Stimulated activated CD8-positive, alpha-beta memory T cell treated with anti-CD3 and anti-CD28 coated beads, Interleukin-4, amount 100 ng/mL, for 24 hours (primary cell): ENCODE data around the gene ZP2.
A peak's percentile ranks its signal among the peaks of the same experiment; 100 is the strongest.
"Not testable (repeated sequence)": the region's sequence is repeated elsewhere in the genome, so short reads cannot be mapped to it uniquely, and the experiment has no call there.

Experiments
- DNase-seq: peaks from one replicate; pipeline ENCODE4 v3.0.0-alpha.2; 2020; ENCODE audit warnings: low read depth

ZP2 gene

DNA sequence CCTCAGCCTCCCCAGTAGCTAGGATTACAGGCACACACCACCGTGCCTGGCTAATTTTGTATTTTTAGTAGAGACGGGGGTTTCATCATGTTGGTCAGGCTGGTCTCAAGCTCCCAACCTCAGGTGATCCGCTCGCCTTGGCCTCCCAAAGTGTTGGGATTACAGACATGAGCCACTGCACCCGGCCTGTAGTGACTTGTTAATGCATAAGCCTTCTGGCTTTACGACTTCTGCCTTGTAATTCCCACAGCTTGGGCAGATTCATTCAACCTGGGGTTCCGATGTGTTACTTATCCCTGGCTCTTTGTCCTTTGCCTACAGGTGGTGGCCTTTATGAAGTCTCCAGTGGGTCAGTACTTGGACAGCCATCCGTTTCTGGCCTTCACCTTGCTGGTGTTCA lies 41.3 kb downstream of the ZP2 start:
- DNase-seq: not testable (repeated sequence)

DNA sequence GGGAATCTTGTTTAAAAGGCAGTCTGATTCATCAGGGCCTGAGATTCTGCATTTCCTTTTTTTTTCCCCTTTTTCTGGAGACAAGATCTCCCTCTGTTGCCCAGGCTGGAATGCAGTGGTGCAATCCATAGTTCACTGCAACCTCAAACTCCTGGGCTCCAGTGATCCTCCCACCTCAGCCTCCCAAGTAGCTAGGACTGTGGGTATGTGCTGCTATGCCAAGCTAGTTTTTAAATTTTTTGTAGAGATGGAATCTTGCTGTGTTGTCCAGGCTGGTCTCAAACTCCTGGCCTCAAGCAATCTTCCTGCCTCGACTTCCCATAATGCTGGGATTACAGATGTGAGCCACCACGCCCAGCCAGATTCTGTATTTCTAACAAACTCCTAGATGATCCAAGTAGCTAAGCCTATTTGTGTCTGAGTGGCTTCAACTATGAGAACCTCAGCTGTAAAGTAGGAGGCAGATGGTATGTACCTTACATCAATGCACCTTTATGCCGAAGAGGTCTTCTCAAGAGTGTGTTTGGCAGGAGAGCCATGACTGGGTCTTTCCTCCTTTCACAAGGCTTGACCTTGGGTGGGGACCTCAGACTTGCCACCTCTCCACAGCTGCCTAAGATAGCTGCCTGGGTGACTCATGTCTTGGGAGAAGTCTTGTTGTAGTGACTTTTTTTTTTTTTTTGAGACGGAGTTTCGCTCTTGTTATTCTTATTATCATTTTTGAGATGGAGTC lies 42.0 kb downstream of the ZP2 start:
- DNase-seq: no peak

DNA sequence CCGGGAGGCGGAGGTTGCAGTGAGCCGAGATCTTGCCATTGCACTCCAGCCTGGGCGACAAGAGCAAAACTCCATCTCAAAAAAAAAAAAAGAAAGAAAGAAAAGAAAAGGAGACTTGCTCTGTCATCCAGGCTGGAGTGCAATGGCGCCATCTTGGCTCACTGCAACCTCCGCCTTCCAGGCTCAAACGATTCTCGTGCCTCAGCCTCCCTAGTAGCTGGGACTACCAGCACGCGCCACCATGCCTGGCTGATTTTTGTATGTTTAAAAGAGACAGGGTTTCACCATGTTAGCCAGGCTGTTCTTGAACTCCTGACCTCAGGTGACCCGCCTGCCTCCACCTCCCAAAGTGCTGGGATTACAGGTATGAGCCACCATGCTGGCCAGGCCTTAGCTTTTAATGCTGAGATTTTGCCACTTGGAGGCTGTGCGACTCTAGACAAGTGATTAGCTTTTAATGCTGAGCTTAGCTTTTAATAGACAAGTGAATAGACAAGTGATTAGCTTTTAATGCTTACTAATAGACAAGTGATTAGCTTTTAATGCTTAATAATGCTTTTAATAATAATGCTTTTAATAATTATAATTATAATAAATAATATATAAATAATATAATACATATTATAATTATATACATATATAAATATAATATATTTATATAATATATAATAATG lies 43.3 kb downstream of the ZP2 start:
- DNase-seq: no peak

DNA sequence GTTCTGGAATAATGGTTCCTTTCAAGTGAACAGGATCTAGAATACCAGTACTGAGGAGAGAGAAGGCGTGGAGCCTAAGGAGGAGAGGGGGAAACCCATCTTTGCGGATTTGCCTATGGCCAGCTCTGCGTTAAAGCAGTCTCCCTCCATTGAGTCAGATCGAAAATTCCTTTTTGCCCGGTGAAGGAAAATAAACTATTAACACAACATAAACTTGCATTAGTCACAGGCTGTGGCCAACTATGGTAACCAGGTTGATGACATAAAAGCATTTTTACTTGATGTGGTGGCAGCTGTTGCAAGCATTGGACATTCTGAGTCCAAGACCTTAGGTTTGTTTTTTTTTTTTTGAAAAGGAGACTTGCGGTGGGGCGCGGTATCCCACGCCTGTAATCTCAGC lies 44.0 kb downstream of the ZP2 start:
- DNase-seq: no peak

DNA sequence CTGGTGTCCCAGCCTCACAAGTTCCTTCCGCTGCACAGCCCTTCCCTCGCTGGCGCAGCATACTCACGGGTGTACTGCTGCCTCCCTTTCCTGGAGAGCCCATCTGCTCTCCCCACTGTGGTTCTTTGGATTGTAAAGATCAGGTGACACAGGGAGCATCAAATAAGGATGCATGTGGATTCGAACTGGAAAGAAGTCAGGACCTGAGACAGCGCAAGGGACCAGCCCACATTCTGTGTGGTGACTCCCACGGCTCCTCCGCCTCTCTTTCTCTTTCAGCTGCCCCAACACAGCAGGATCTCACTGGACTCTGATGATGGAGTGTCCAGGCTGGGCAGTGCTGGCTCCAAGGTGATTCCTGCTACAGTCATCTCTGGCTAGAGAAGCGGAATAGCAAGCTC lies 44.8 kb downstream of the ZP2 start:
- DNase-seq: no peak

DNA sequence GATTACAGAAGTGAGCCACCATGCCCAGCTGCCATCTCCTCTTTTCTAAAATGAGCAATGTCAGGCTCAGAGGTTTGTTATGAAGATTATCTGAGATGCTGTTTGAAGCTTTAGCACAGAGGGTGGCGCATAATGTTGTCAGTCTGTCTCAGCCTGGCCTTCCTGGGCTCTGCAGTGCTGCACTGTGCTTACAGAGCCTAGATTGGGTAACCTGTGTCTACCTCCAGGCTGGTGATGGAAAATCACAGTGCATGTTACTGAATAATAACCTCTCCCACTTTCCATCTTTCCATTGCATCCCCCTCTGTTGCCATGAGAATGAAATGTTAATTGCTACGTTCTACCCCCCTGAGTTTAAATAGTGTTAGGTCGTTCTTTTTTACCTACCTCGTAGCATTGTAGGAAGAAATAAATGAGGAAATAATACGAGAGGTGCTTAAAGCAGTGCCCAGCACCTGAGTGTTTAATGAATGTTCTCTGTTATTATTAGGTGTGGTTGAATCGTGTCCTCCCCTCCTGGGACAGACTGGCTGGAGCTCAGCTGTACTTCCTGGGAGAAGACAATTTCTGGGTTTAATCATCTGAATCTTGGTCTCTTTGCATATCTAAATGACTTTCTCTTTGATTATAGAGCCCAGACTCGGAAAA lies 46.7 kb downstream of the ZP2 start:
- DNase-seq: no peak

DNA sequence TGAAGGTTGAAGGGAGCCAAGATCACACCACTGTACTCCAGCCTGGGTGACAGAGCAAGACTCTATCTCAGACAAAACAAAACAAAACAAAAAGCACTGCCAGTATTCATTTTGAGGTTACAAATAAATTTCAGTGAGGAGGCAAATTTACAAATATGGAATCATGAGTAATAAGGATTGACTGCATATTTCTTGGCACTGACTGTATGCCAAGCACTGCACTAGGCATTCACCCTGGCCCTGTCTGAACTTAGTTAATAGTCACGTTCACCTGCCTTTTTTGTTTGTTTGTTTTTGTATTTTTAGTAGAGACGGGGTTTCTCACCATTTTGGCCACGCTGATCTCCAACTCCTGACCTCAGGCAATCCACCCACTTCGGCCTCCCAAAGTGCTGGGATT lies 47.8 kb downstream of the ZP2 start:
- DNase-seq: no peak

DNA sequence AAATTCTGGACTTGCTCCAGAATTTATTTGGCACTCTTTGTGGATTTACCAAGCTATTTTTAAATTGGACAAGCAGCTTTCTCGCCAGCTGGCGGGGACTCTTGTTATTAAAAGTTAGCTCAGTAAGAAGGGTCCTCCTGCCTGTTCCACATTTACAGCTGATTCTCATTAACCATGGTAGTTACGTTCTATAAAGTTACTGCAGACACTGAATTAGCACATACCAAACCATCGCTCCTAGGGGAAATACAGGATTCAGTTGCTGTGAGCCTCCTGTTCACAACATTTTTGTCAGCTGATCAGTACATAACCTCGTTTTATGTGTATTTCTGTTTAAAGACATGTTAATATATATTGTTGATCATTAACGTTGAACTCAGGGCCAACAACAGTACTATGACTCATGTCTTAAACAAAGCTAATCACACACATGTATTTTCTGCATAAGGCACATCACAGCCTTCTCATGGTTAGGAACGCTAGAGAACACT lies 48.7 kb downstream of the ZP2 start:
- no peak for DNase-seq

DNA sequence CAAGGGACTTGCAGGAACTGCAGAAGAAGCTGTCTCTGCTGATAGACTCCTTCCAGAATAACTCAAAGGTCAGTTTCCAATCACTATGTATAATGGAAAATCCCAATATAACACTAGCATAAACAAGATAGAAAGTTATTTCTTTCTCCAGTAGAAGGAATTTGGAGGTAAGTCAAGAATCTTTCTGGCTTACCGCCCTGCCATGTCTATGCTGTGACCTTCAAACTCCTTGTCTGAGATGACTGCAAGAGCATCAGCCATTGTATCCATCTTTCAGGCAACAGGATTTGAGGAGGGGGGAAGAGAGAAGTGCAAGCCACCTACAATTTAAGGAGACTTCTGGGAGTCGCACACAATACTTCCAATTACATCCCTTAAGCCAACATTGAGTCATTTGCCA lies 50.2 kb downstream of the ZP2 start:
- DNase-seq: no peak

DNA sequence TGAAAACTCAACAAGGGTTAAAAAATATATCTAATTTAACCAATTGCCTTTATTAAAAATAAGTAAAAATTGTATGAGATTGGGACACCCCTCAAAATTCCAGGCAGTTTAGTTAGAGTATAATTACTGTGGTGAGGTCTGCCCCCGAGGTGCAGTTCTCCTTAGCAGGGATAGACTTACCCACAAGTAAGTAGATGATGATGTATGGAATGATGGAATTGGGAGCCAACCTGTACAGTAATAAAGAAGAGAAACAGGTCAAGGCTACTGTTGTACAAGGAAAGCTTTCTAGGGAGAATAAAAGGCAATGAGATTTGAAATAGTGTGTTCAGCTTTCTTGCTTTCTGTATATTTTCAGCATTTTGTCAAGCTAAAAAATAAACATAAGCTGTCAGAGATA lies 51.1 kb downstream of the ZP2 start:
- DNase-seq: no peak

DNA sequence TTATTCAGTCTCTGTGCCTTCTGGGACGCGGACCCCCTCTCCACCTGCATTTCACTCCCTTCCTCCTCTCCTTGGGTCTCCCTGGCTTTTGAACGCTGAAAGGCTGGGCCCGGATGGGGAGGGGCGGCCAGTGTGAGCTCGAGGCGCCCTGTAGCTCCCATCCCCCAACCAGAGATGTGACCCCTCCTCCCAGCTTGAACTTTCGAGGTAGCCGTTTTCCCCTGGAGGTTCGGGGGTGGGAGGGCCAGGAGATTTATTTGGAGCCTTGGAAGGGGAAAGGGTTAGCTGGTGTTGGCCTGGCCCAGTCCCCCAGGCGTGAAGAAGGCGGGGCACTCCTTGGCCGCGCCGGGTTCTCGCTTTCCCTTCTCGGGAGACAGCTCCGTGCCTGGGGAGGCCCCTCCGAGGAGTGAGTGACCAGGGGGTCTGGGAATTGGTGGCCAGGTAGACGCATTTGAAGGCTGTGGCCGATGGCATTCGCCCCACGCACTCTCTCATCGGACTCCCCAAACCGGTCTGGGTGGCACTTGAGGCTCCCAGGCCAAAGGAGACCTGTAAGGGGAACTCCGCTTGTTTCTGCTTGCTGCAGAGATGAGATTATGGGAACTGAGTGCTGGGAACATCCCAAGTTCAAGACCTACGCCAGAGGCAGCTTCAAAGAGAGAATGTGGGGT lies 52.0 kb downstream of the ZP2 start:
- DNase-seq: no peak

DNA sequence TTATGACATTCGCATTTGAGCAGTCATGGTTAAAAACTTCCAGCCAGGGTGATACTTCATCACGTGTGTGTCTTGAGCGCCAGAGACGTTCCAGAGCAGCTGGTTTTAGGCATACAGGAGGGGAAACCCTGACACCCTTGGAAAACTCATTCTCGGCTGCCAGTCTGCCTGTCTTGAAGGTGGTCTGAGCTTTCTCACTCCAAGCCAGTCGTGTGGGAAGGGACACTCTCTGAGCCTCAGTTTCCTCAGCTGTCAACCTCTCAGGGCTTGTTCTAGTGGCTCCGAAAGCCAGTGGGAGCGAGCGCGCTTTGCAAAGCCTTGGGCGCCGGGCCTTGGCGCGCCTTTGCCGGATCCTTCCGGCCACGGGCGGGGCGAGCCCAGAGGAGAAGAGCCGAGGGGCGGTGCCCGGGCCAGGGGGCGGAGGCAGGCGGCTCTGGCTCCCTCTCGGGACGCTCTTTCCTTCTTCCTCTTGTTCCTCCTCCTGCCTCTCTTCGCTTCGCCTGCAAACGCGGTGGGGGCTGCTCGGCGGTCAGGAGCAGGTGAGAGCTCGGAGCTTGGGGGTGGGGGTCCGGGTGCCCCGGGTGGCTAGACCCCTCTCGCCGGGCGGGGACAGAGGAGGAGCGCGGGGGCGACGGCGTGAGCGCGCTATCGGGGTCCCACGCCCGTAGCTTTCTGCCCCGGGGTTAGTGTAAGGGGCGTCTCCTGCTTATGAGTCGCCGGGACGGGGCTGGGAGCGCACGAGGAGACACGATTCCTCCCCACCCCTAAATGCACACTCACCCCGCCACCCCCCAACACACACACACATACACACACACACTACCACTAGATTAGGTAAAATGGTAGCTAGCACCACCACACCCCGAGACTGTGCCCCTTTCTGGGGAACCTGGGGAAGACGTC lies 52.9 kb downstream of the ZP2 start, which contains the start of gene LDAF1:
LDAF1 (plus strand) TSS at position 467 of the 903 bp plus-strand sequence. CDS start 2,509 bp downstream, outside the sequence.
- peak; percentile 72 for DNase-seq

DNA sequence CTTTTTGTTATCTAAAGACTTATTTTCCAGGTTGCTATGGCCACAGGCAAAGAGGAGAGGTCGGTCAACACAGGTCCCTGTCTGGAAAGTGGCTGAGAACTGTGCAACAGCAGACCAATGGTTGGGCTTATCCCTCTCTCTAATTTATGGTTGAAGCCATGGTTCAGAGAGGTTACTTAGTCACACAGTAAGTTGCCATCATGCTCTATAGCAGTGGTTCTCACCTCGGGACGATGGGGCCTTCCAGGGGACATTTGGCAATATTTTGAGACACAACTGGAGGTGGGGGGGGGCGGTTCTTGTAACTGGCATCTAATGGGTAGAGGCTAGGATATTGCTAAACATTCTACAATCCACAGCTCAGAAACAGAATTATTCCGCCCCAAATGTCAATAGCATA lies 53.7 kb downstream of the ZP2 start:
- no peak for DNase-seq

DNA sequence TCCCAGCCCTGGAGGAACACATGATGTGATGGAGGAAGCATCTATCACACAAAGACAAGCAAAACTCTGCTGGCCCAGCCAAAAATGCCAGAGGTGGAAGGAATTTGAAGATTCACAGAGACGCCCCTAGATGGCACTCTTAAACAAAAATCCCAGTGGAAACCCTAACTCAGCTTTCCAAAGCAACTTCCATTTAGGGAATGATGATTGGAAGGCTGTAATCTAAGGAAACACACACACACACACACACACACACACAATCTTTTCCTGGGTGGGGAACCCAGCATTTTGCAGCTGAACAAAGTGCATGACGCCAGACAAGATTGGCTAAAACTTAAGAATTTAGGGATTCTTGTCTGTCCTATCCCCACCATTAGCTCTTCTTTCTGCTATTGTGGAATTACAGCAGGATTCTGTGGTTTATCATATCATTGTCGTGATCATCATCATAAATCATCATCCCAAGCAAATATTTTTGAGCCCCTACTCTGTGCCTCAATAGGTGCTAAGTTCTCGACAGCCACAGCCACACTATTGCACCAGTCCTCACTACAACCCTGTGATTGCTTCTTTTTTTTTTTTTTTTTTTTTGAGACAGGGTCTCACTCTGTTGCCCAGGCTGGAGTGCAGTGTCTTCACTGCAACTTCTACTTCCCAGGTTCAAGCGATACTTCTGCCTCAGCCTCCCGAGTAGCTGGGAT lies 54.5 kb downstream of the ZP2 start:
- no peak for DNase-seq

DNA sequence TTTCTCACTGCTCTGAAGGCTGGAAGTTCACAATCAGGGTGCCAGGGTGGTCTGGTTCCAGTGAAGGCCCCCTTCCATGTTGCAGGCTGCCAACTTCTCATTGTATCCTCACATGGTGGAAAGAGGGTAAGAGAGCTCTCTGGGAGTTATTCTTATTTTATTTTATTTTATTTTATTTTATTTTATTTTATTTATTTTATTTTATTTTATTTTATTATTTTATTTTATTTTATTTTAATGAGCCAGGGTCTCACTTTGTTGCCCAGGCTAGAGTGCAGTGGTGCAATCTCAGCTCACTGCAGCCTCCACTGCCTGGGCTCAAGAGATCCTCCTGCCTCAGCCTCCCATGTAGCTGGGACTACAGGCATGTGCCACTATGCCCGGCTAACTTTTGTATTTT lies 55.4 kb downstream of the ZP2 start:
- DNase-seq: not testable (repeated sequence)

DNA sequence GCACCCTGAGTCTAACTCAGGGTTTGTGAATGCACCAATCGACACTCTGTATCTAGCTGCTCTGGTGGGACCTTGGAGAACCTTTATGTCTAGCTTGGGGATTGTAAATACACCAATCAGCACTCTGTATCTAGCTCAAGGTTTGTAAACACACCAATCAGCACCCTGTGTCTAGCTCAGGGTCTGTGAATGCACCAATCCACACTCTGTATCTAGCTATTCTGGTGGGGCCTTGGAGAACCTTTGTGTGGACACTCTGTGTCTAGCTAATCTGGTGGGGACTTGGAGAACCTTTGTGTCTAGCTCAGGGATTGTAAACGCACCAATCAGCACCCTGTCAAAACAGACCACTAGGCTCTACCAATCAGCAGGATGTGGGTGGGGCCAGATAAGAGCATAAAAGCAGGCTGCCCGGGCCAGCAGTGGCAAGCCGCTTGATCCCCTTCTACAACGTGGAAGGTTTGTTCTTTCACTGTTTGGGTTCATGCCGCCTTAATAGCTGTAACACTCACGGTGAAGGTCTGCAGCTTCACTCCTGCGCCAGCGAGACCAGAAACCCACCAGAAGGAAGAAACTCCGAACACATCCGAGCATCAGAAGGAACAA lies 58.1 kb downstream of the ZP2 start:
- DNase-seq: not testable (repeated sequence)

DNA sequence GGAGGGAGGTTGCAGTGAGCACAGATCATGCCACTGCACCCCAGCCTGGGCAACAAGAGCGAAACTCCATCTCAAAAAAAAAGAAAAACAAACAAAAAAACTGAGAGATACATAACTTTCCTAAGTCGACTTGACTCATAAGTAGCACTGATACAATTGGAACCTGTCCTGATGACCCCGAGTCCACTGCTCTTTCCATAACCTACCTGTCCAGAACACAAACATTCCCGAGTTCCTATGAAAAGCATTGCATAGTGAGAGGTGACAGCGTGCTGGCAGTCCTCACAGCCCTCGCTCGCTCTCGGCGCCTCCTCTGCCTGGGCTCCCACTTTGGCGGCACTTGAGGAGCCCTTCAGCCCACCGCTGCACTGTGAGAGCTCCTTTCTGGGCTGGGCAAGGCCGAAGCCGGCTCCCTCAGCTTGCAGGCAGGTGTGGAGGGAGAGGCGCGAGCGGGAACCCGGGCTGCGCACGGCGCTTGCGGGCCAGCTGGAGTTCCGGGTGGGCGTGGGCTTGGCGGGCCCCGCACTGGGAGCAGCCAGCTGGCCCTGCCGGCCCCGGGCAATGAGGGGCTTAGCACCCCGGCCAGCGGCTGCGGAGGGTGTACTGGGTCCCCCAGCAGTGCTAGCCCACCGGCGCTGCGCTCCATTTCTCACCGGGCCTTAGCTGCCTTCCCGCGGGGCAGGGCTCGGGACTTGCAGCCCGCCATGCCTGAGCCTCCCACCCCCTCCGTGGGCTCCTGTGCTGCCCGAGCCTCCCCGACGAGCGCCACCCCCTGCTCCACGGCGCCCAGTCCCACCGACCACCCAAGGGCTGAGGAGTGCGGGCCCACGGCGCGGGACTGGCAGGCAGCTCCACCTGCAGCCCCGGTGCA lies 59.0 kb downstream of the ZP2 start:
- not testable (repeated sequence) for DNase-seq

DNA sequence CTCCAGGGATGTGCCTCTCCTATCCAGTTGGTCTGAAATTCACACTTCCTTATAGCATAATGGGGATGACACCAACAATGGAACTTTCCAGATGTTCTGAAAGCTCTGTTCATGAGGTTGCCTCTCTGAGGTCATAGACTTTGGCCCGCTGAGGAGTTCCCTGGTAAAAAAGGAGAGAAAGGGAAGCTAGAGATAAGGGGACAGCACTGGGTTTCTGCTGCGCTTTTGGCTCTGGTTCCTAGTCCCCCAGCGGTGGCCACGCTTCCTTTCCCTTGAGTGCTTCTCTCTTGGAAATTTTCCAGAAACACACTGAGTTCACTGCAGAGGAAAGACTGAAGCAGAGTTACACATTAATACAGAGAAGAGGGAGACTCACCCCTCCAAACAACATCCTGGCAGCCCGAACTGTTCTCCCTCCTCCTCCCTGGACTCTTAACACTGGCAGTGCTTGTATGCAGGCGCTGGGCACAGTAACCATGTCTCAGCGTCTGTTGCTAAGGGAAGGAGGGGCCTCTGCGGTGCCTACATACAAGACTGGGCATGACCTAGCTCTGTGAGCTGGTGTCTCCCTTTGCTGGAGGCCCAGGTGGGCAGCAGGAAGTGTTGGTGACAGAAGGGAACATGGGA lies 60.9 kb downstream of the ZP2 start, which contains the start of gene DNAH3:
DNAH3 (minus strand) TSS at position 472 of the 627 bp plus-strand sequence. CDS start 527 bp downstream, outside the sequence.
- no peak for DNase-seq
